Peyer's patch (tissue), 4 donors: ENCODE data around the gene CBX2.

ENCODE experiments used
- CTCF ChIP-seq, 6 experiments: fragments of 450-650 bp in 4 of 6; fragments of 200-600 bp in 2 of 6; sonication (generic) in 1 of 6; IDR thresholded peaks; one replicate each; pipeline ENCODE4 v1.5.1; 2017 to 2019; ENCODE audit warnings: antibody characterized with exemption in 6 of 6, mild to moderate bottlenecking in 3 of 6, moderate library complexity in 1 of 6
- POLR2A ChIP-seq, 2 donors: fragments of 450-650 bp; IDR thresholded peaks; one replicate each; pipeline ENCODE4 v1.5.1; 2017; ENCODE audit warnings: antibody characterized with exemption in 2 of 2, mild to moderate bottlenecking in 2 of 2, moderate library complexity in 2 of 2

- TF ChIP-seq CTCF (IDR thresholded peaks at IDR 0.05) = no peak
- no peak for TF ChIP-seq POLR2A (IDR thresholded peaks at IDR 0.05)
Observed at GRCh38 chr17:79738643-79739042, 39.3 kb upstream of the CBX2 start.
